GM23338 (cell line): ENCODE results near the gene FANCC.

Experiments used
- CREB1 ChIP-seq: fragments of 250-450 bp; sonication (Bioruptor Pico); IDR thresholded peaks from 2 replicates; pipeline ENCODE4 v1.5.0; 2020; ENCODE audit warnings: low read depth, mild to moderate bottlenecking, moderate library complexity
- EZH2 ChIP-seq: fragments of 200-600 bp; sonication (generic); IDR thresholded peaks from one replicate; pipeline ENCODE4 v1.8.0; 2017; ENCODE audit warnings: antibody characterized with exemption, mild to moderate bottlenecking, low read depth; ENCODE audit not compliant: unreplicated experiment
- EZH2phosphoT487 ChIP-seq: fragments of 200-600 bp; sonication (generic); IDR thresholded peaks from one replicate; pipeline ENCODE4 v1.8.1; 2018; ENCODE audit warnings: antibody characterized with exemption; ENCODE audit not compliant: unreplicated experiment
- JUNB ChIP-seq: IDR thresholded peaks from one replicate; pipeline ENCODE4 v1.6.1; 2016; ENCODE audit warnings: antibody characterized with exemption; ENCODE audit not compliant: unreplicated experiment
- POLR2AphosphoS5 ChIP-seq: IDR thresholded peaks from 2 replicates; pipeline ENCODE4 v1.6.1; 2016; ENCODE audit warnings: antibody characterized with exemption, low read depth
- ZNF114 ChIP-seq: fragments of 250-450 bp; sonication (Bioruptor Pico); IDR thresholded peaks from 2 replicates; pipeline ENCODE4 v1.5.0; 2020; ENCODE audit warnings: mild to moderate bottlenecking, moderate library complexity
- ZNF331 ChIP-seq: fragments of 250-450 bp; sonication (Bioruptor Pico); IDR thresholded peaks from 2 replicates; pipeline ENCODE4 v1.5.0; 2020; ENCODE audit warnings: low read depth, mild to moderate bottlenecking, moderate library complexity
- TF ChIP-seq, protein P1 (sequence below), 2 experiments: fragments of 200-600 bp in 1 of 2; sonication (generic) in 1 of 2; conservative IDR thresholded peaks; 2 replicates each; pipeline versions ENCODE4 v1.5.1 to v1.6.1; 2016 to 2017; ENCODE audit warnings: antibody characterized with exemption in 2 of 2, low read depth in 2 of 2, mild to moderate bottlenecking in 2 of 2, moderate library complexity in 1 of 2
- TF ChIP-seq, protein P2 (sequence below): IDR thresholded peaks from one replicate; pipeline ENCODE4 v1.6.1; 2018; ENCODE audit warnings: antibody characterized with exemption; ENCODE audit not compliant: unreplicated experiment

DNA sequence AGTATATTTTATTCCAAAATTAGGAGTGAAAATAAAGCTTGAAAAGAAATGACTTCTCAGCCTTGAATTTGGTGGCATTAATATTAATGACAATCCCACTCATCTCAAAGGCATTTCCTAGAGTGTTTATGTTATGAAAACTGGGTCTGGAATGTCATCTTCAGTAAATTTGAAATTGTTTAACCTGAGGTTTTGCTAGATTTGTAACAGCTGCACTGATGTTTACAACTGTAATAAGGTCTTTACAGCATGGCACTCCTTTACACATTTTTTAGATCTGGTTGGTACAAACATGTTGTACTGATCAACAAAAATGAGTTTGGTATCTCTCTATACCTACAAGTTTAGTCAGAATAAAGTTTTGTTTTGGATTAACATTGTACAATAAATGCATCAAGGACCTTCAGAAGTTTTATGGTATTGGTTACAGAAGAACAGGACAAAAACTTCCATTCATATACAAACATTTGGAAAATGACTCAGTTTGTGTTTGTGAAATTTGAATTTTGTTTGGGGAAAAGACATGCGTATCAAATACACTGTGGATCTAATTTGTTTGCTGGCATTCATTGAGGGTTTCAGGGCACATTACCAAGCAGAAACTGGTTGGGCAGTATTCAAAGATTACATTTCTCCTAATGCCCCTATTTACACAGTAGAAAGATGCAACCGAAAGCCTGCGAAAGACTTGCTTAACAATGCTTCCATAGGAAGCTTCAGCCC, 11.6 kb downstream of the FANCC start:
- TF ChIP-seq, protein P1, sequence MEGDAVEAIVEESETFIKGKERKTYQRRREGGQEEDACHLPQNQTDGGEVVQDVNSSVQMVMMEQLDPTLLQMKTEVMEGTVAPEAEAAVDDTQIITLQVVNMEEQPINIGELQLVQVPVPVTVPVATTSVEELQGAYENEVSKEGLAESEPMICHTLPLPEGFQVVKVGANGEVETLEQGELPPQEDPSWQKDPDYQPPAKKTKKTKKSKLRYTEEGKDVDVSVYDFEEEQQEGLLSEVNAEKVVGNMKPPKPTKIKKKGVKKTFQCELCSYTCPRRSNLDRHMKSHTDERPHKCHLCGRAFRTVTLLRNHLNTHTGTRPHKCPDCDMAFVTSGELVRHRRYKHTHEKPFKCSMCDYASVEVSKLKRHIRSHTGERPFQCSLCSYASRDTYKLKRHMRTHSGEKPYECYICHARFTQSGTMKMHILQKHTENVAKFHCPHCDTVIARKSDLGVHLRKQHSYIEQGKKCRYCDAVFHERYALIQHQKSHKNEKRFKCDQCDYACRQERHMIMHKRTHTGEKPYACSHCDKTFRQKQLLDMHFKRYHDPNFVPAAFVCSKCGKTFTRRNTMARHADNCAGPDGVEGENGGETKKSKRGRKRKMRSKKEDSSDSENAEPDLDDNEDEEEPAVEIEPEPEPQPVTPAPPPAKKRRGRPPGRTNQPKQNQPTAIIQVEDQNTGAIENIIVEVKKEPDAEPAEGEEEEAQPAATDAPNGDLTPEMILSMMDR (conservative IDR thresholded peaks at IDR 0.05; ENCODE audit: low read depth in 2 of 2), result no peak
- TF ChIP-seq EZH2, result no peak
- TF ChIP-seq EZH2phosphoT487, result no peak
- no peak for TF ChIP-seq POLR2AphosphoS5
- no peak for TF ChIP-seq ZNF331 (CRISPR knock-in tag)
- TF ChIP-seq ZNF114 (CRISPR knock-in tag), result no peak
- TF ChIP-seq JUNB, result no peak
- TF ChIP-seq CREB1 (CRISPR knock-in tag), result no peak
- TF ChIP-seq, protein P2, sequence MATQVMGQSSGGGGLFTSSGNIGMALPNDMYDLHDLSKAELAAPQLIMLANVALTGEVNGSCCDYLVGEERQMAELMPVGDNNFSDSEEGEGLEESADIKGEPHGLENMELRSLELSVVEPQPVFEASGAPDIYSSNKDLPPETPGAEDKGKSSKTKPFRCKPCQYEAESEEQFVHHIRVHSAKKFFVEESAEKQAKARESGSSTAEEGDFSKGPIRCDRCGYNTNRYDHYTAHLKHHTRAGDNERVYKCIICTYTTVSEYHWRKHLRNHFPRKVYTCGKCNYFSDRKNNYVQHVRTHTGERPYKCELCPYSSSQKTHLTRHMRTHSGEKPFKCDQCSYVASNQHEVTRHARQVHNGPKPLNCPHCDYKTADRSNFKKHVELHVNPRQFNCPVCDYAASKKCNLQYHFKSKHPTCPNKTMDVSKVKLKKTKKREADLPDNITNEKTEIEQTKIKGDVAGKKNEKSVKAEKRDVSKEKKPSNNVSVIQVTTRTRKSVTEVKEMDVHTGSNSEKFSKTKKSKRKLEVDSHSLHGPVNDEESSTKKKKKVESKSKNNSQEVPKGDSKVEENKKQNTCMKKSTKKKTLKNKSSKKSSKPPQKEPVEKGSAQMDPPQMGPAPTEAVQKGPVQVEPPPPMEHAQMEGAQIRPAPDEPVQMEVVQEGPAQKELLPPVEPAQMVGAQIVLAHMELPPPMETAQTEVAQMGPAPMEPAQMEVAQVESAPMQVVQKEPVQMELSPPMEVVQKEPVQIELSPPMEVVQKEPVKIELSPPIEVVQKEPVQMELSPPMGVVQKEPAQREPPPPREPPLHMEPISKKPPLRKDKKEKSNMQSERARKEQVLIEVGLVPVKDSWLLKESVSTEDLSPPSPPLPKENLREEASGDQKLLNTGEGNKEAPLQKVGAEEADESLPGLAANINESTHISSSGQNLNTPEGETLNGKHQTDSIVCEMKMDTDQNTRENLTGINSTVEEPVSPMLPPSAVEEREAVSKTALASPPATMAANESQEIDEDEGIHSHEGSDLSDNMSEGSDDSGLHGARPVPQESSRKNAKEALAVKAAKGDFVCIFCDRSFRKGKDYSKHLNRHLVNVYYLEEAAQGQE, result no peak
